ENCODE data around the gene MYOF. TPM values are rescaled to one million over a fixed set of nuclear protein-coding genes. Genes with fewer than 3 reads are reported as not detected.
A peak's percentile ranks its signal among the peaks of the same experiment; 100 is the strongest.
"Not testable (repeated sequence)": the region's sequence is repeated elsewhere in the genome, so short reads cannot be mapped to it uniquely, and the experiment has no call there.

Gene MYOF
- total RNA-seq, 4 donors from 2014 or later: 41.2 to 114 (median 86.9) TPM

DNA sequence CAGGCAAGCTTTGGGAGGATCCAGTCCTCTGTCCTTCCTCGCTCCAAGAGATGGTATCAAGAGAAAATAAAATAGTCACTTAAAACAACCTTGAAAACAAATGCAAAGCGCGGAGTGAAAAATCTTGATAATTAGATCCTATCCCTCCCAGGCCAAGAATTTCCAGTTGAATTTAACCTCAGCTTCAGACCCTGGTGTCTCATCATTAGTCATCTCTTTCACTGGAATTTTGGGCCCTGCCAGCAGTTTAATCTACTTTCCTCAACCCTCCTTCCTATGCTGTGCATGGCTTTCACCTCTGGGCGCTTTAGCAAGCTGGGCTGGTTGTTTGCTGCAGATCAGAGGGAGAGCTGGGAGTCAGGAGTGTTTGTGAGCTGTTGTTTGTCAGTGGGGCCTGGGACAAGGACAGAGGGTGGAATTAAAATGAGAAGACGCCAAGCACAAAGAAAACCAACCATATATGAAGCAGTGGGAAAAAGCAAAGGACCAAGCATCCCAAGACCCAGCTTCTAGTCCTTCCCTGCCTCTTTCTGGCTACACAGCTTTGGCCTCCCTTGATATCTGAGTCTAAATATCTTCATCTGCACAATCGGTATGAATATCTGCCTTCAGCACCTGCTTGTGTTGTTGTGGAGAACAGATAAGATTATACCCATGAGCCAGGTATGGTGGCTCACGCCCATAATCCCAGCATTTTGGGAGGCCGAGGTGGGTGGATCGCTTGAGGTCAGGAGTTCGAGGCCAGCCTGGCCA is 13.5 kb downstream of the MYOF start:
- no peak overlapping the region for H3K4me3 ChIP-seq
- intact Hi-C loops (cut with DNase I; ENCODE audit: low total_unique reads): no loop called here
- peaks cover 11 to 14% of the 10 kb centered on the region in 2 donors for H3K4me1 ChIP-seq
- no peaks in the 10 kb centered on the region for H3K36me3 ChIP-seq
- TF ChIP-seq POLR2A (IDR thresholded peaks at IDR 0.05): no peak
- TF ChIP-seq, protein P1, sequence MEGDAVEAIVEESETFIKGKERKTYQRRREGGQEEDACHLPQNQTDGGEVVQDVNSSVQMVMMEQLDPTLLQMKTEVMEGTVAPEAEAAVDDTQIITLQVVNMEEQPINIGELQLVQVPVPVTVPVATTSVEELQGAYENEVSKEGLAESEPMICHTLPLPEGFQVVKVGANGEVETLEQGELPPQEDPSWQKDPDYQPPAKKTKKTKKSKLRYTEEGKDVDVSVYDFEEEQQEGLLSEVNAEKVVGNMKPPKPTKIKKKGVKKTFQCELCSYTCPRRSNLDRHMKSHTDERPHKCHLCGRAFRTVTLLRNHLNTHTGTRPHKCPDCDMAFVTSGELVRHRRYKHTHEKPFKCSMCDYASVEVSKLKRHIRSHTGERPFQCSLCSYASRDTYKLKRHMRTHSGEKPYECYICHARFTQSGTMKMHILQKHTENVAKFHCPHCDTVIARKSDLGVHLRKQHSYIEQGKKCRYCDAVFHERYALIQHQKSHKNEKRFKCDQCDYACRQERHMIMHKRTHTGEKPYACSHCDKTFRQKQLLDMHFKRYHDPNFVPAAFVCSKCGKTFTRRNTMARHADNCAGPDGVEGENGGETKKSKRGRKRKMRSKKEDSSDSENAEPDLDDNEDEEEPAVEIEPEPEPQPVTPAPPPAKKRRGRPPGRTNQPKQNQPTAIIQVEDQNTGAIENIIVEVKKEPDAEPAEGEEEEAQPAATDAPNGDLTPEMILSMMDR (IDR thresholded peaks at IDR 0.05): no peak
- H3K27me3 ChIP-seq: no peaks in the 10 kb centered on the region
- H3K9me3 ChIP-seq: no peaks in the 10 kb centered on the region
- peak overlapping the region; percentile 88 to 89 for H3K27ac ChIP-seq
- DNase-seq: peak; percentile 50 to 74

- H3K36me3 ChIP-seq; H3K4me3 ChIP-seq; H3K9me3 ChIP-seq; DNase-seq; intact Hi-C loops (cut with DNase I; ENCODE audit: low total_unique reads); H3K27me3 ChIP-seq: not testable (repeated sequence)
- Histone ChIP-seq H3K4me1 (peaks cover 11 to 14% of the 10 kb centered on the region in 2 donors), H3K27ac (peak overlapping the region; percentile 88 to 89)
These were observed 14.5 kb downstream of the MYOF start for GRCh38 chr10:93467635-93468034.

- Histone ChIP-seq H3K9me3 (no peaks in the 10 kb centered on the region), H3K4me1 (peaks cover 5 to 14% of the 10 kb centered on the region in 2 donors), H3K27ac (peak overlapping the region; percentile 88 to 91), H3K36me3 (no peaks in the 10 kb centered on the region), H3K27me3 (no peaks in the 10 kb centered on the region), H3K4me3 (no peak overlapping the region)
- peak; percentile 75 to 88 for DNase-seq
- intact Hi-C loops (cut with DNase I; ENCODE audit: low total_unique reads): no loop called here
- TF ChIP-seq, protein P1 (IDR thresholded peaks at IDR 0.05): no peak
- peak; percentile 13 to 23 for TF ChIP-seq POLR2A (IDR thresholded peaks at IDR 0.05)
These were observed 16.1 kb downstream of the MYOF start for GRCh38 chr10:93465806-93466675.

- H3K4me3 ChIP-seq: no peak overlapping the region
These were observed 17.3 kb downstream of the MYOF start for GRCh38 chr10:93464776-93465388.

More at GRCh38 chr10:93464776-93465388, 17.3 kb downstream of the MYOF start:
- Histone ChIP-seq H3K36me3 (no peaks in the 10 kb centered on the region), H3K9me3 (no peaks in the 10 kb centered on the region), H3K4me1 (peaks cover 5 to 14% of the 10 kb centered on the region in 2 donors), H3K27me3 (no peaks in the 10 kb centered on the region), H3K27ac (peak overlapping the region; percentile 88 to 91)
- intact Hi-C loops (cut with DNase I; ENCODE audit: low total_unique reads): no loop called here
- DNase-seq: no peak
- TF ChIP-seq, protein P1 (IDR thresholded peaks at IDR 0.05): no peak
- no peak for TF ChIP-seq POLR2A (IDR thresholded peaks at IDR 0.05)
